ENCODE data around the gene CFTR.

The CFTR gene

DNA sequence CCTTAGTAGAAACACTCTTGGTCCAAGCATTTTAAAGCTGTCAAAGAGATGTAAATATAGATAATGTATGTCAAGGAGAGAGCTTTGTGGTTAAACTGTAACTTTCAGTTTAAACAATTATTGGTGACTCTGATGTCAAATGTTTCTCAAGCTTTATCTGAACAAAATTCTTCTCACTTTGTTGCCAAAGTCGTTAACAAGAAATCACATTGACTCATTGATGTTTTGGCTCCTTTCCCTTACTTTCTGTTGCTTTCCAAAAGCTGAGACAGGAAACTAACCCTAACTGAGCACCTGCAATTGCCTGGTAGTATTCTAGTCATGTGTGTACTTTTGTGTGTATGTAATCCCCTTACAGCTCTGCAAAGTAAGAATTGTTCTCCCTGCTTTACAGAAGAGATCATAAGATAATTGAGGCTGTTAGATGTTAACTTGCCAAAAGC is 108.5 kb downstream of the CFTR start:
- no peak for DNase-seq (ENCODE audit: low read depth)

DNA sequence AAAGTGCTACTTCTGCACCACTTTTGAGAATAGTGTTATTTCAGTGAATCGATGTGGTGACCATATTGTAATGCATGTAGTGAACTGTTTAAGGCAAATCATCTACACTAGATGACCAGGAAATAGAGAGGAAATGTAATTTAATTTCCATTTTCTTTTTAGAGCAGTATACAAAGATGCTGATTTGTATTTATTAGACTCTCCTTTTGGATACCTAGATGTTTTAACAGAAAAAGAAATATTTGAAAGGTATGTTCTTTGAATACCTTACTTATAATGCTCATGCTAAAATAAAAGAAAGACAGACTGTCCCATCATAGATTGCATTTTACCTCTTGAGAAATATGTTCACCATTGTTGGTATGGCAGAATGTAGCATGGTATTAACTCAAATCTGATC is 110.4 kb downstream of the CFTR start:
- DNase-seq (ENCODE audit: low read depth): no peak

DNA sequence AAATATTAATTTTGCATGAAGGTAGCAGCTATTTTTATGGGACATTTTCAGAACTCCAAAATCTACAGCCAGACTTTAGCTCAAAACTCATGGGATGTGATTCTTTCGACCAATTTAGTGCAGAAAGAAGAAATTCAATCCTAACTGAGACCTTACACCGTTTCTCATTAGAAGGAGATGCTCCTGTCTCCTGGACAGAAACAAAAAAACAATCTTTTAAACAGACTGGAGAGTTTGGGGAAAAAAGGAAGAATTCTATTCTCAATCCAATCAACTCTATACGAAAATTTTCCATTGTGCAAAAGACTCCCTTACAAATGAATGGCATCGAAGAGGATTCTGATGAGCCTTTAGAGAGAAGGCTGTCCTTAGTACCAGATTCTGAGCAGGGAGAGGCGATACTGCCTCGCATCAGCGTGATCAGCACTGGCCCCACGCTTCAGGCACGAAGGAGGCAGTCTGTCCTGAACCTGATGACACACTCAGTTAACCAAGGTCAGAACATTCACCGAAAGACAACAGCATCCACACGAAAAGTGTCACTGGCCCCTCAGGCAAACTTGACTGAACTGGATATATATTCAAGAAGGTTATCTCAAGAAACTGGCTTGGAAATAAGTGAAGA is 112.3 kb downstream of the CFTR start:
- no peak for DNase-seq (ENCODE audit: low read depth)

DNA sequence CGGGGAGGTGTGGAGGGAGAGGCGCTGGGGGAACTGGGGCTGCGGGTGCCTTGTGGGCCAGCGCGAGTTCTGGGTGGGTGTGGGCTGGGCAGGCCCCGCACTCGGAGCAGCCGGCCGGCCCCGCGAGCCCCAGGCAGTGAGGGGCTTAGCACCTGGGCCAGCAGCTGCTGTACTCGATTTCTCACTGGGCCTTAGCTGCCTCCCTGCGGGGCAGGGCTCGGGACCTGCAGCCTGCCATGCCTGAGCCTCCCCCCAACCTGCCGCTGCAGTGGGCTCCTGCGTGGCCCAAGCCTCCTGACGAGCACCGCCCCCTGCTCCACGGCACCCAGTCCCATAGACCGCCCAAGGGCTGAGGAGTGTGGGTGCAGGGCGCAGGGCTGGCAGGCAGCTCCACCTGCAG is 116.3 kb downstream of the CFTR start:
- no peak for DNase-seq (ENCODE audit: low read depth)

DNA sequence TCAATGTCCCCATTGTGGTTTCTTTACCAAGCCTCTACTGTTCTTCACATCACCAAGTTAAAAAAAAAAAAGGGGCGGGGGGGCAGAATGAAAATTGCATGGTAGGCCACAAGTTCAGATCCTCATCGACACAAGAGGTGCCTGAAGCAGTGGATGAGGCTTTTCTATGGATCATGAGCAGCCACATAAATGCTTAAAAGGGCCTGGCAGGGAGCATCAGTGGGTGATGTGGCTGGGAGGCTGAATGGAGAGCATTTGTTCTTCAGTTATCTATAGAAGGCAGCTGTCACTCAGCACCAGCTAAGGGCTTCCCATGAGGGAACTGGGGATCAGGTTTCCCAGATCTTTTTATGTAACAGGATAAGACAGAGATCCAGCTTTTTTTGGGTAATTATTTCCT is 117.9 kb downstream of the CFTR start:
- DNase-seq (ENCODE audit: low read depth): no peak

DNA sequence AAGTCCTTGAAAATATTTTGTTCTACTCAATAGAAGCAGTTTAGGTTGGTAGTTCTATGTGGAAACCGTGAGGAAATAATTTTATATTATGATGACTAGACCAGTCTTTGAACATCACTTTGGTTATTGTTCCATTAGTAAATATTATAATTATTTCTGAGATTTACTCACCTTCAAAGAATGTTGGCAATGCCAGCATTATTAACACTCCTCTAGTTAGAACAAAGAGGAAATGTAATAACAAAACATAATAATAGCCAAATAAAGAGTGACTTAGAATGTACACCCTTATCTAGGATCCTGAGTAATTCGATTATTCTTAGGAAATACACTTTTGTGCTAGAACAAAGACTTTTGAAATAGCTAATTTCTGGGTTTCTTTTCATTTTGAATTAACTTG is 121.1 kb downstream of the CFTR start:
- DNase-seq (ENCODE audit: low read depth): no peak

DNA sequence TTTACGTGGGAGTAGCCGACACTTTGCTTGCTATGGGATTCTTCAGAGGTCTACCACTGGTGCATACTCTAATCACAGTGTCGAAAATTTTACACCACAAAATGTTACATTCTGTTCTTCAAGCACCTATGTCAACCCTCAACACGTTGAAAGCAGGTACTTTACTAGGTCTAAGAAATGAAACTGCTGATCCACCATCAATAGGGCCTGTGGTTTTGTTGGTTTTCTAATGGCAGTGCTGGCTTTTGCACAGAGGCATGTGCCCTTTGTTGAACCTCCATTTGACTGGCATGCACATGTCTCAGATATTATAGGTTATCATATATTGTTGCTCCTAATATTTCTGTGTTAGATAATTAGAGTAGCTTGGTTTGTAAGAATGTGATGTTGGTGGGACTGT is 123.8 kb downstream of the CFTR start:
- no peak for DNase-seq (ENCODE audit: low read depth)

DNA sequence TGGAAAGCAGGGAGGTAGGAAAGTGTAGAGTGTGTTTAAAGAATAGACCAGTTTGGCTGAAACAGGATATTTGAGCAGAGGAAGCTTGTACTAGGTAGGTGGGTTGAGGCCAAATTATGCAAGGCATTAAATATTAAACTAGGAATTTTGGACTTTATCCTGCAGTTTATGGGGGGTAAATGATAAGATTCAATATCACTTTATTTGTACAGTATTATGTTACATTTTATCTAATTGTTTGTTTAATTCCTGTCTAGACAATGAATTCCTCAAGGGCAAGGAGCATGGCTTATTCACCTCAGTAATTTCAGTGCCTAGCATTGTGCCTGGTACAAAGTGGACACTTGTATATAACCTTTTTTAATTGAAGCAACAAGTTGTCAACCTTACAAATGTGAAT is 125.9 kb downstream of the CFTR start:
- DNase-seq (ENCODE audit: low read depth): no peak

DNA sequence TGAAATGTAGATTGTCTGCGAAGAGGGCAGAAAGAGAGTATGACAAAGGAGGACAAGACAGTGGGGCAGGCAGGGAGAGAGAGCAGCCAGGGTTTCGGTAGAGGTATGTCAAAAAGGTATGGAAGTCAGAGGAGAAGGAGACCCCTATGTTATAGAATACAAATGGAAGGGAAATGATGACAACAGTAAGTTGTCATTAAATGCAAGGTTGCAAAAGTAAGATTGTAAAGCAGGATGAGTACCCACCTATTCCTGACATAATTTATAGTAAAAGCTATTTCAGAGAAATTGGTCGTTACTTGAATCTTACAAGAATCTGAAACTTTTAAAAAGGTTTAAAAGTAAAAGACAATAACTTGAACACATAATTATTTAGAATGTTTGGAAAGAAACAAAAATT is 126.3 kb downstream of the CFTR start:
- no peak for DNase-seq (ENCODE audit: low read depth)

DNA sequence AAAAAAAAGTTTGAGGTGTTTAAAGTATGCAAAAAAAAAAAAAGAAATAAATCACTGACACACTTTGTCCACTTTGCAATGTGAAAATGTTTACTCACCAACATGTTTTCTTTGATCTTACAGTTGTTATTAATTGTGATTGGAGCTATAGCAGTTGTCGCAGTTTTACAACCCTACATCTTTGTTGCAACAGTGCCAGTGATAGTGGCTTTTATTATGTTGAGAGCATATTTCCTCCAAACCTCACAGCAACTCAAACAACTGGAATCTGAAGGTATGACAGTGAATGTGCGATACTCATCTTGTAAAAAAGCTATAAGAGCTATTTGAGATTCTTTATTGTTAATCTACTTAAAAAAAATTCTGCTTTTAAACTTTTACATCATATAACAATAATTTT is 130.6 kb downstream of the CFTR start:
- no peak for DNase-seq (ENCODE audit: low read depth)

DNA sequence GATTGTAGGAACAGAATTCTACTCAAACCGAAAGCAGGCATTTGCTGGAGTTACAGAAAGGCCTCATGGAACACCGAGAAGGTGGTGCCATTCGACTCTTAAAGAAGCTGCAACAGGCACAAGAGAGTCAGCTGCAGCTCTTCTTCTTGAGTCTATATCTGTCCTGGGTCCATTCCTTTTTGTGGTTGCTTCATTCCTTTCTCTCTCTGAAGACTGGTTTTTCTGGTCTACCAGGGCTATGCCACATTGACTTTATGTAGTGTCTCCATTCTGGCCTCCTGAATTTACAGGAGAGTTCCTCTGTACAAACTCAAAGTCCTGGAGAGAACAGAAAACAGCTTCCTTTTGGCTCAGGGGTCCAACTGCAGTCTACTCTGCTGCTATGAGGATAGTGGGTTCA is 132.8 kb downstream of the CFTR start:
- DNase-seq (ENCODE audit: low read depth): no peak

DNA sequence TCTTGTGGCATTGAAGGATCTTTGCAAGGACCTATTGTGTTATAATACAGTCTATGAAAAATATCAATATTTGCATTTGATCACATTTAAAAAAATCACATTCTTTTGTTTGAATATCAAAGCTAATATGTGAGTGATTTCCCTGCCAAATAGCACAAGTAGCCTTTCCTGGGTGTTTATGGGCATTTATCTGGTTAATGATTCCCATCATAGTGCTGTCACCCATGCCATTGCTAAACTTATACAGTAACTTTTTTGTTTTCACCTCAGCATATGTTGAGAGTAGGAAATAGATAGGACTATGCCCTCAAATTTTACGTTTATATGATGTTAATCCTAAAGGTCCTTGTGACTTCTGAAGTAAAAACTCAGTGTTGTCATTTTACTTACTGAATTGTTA is 136.9 kb downstream of the CFTR start:
- DNase-seq (ENCODE audit: low read depth): no peak

DNA sequence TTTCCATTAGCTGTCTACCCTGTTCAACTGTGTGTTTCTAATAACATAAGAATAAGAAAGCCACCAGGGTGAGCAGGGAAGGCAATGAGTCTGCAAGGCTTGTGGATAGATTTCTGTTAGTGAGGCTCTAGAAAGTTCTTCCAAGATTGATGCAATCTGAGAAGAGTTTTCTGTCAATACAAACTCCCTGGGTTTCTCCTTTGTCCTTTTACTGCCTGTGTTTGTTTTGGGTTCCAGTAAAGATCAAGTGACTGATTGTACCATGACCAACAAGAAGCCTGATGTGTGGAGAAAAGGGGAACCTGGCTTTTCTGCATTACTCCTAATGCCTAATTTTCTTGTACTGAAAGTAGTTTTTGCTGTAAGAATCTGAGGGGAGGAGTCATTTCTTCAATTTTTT is 139.9 kb downstream of the CFTR start:
- DNase-seq (ENCODE audit: low read depth): no peak

DNA sequence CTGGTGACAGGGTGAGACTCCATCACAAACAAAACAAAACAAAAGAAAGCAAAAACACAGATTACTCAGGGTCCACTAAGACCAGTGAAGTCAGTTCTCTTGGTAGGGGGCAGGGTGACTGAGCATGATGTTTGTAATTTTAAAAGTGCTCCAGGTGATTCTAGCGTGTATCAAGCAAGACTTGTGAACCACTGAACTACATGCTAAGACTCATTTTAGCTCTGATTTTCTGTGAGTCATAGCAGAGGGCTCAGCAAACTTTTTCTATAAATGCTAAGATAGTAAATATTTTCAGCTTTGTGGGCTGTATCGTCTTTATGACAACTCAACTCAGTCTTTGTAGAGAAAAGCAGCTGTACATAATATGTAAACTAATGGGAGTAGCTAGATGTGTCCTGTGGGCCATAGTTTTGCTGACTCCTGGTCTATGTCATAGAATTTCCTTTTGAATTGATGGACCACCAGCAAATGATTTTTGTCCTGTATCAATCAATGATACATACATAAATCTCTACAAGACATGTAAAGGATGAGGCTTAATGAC is 141.3 kb downstream of the CFTR start:
- no peak for DNase-seq (ENCODE audit: low read depth)

DNA sequence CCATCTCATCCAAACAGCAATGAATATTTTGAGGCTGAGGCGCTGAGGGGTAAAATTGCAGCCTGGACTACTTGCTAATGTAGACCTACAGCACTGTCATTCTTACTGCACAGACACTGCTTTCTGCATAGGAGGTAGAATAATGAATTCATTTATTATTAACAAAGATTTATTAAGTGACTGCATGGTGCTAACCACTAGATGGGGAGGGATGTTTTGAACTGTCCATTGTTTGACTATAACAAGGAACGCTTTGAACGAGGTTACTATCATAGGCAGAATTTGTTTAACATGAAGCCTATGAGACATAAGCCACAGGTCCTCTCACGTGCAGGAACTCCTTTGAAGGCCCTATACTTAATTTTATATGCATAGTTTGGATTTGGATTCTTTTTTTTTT is 143.8 kb downstream of the CFTR start:
- no peak for DNase-seq (ENCODE audit: low read depth)

DNA sequence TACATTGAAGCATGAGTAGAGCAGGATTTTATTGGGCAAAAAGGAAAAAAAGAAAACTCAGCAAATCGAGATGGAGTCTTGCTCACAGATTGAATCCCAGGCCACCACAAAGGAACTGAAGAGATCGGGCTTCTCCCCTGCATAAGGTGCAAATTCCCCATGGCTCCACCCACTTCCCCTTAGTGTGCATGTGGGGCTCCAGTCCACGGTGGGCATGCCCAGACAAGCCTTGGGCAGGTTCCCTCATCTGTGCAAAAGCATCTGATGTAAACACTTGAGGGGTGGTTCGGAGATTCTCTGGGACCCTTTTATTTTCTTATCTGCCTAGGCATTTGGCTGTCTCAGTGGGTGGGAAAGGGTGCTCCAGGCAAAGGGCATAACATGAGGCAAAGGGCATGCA is 150.7 kb downstream of the CFTR start:
- no peak for DNase-seq (ENCODE audit: low read depth)

DNA sequence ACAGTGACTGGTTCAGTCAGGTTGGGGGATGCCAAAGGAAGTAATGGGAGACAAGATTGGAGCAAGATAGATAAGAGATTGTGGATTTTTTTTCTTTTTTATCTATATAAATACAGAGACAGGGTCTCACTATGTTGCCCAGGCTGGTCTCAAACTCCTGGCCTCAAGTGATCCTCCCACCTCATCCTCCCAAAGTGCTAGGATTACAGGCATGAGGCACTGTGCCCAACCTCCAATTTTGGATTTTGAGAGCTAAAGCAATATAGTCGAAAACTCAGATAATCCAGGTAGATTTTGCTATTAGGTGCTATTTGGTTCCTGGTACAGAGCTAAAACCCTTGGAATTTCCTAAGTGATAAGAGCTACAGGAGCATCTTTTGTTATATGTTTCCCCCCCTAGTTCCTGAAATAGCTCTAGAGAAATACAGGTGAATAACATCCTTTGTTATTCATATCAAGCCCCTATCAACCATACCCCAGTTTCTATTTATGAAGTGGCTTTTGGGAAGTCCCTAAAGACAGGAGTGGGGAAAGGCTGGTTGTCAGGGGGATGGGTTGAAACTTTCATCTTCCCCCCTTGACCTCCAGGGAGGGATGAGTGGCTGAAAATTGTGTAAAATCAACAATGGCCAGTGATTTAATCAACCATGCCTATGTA is 151.2 kb downstream of the CFTR start:
- no peak for DNase-seq (ENCODE audit: low read depth)

DNA sequence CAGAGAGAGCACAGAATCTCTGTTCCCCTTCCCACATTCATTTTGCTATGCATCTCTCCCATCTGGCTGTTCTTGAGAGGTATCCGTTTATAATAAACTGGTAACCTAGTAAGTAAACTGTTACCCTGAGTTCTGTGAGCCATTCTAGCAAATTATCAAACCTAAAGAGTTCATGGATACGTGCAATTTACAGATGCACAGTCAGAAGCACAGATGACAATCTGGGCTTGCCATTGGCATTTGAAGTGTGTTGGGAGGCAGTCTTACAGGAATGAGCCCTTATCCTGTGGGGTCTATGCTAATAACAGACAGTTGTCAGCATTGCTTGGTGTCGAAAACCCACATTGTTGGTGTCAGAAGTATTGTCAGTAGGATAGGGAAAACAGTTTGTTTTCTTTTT is 151.8 kb downstream of the CFTR start:
- no peak for DNase-seq (ENCODE audit: low read depth)

DNA sequence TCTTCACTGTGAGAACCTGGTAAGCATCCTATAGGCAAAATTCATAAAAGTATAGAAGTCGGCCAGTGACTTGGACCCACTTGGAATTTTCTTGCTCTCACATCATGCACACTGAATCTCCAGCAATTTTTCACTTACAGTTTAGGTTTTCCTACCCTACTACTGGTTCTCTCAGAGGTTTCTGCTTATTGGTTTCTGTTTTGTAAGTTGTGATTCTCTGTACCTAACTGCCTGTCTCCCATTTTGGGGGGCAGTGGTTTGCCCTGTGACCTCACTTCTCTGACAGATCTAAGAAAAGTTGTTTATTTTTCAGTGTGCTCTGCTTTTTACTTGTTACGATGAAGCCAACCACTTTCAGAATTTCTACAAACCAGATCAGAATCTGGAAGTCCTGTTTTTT is 158.1 kb downstream of the CFTR start:
- no peak for DNase-seq (ENCODE audit: low read depth)

DNA sequence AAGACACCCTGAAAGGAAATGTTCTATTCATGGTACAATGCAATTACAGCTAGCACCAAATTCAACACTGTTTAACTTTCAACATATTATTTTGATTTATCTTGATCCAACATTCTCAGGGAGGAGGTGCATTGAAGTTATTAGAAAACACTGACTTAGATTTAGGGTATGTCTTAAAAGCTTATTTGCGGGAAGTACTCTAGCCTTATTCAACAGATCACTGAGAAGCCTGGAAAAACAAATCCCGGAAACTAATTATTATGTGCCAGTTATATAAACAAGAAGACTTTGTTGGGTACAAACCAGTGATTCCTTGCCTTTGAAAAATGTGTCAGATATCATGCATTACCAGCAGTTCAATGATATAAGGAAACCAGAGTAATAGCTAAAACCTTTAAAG is 160.1 kb downstream of the CFTR start:
- no peak for DNase-seq (ENCODE audit: low read depth)

DNA sequence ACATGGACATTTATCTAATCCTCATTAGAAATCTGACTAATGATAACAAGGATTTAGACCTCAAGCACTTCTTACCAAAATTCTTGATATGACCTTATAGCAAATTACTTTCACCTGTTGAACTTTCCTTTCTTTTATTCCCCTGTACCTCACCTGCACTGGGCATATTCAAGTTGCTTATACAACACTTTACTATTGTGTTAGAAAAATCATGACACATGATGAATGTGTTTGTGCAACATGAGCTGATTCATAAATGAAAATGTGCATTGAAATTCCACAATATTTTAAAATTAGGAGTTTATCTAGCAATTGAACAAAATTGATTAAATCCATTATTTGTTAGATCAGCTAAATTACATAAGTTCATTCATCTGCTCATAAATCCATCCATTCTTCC is 160.6 kb downstream of the CFTR start:
- DNase-seq (ENCODE audit: low read depth): no peak

DNA sequence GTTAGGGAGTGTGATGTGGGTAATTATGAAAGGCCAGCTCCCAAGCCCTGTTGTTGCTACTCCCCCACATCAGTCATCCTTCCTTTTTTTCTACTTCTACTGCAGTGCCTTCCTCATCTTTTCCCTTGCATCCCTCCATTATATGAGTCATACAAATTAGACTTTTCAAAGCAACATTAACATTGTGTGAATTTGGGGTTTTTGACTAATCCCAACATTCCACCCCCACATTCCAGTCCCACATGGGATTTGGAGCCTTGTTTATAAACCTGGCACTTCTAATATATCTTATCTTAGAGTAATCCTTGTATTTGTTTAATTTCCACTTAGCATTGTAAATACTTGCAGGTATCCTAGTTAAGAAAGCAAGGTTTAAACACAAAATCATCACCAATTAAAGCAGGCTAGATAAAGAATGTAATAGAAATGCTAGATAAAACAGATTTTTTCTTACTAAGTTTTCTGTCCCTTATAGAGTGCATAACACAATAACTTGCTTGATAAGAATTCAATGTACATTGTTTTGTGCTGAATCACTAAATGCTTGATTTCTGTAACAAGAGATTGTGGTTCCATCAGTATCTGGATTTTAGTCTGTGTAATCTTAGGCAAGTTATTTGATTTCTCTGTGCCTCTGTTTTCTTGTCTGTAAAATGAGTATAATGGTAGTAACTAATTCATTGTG is 165.8 kb downstream of the CFTR start:
- no peak for DNase-seq (ENCODE audit: low read depth)

DNA sequence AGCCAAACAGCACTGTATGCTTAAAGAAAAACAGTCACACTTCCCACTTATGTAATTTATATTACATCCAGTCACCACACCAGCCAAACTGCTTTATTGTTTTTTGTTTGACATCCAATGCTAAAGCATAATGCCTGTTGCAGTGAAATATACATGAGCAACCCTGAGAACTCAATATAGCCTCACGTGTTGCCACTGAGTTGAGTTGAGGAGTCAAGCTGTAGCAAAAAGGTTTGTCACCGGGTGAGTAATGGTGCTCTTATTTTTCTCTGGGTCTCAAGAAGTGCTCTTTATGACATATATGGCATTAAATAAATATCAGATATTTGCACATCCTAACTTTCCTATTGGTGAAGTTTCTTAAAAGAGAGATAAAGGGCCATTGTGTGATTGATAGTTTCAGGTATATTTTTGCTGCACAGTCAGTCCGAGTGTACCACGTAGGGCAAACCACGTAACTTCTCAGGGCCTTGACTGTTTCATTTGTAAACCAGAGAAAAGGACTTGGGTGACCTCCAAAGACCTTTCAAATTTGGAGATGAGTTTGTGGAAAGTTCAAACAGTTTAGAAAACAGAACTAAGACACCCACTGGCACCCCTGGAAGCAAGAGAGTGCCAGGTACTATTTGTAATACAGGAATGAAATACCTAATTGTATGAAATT is 168.5 kb downstream of the CFTR start:
- no peak for DNase-seq (ENCODE audit: low read depth)

All from stimulated activated CD8-positive, alpha-beta memory T cell treated with anti-CD3 and anti-CD28 coated beads, Interleukin-15, amount 100 ng/mL, for 24 hours (primary cell).